H1 (cell line): ENCODE measurements around the gene ATP13A2. TPM values are rescaled to one million over a fixed set of nuclear protein-coding genes. Genes with fewer than 3 reads are reported as not detected.

Experiments
- CBX8 ChIP-seq: fragments of 300-800, 300-1000 bp; sonication (generic); IDR thresholded peaks from 2 replicates; pipeline ENCODE4 v1.7.1; 2016; ENCODE audit warnings: low read depth, low read length, borderline replicate concordance
- CREB1 ChIP-seq: IDR thresholded peaks from 2 replicates; pipeline ENCODE4 v1.6.1; 2012; ENCODE audit warnings: inconsistent platforms
- HDAC2 ChIP-seq, 2 experiments: fragments of 300-600 bp in 1 of 2; sonication (generic) in 1 of 2; IDR thresholded peaks; 2 replicates each; pipeline ENCODE4 v1.6.1; 2011 to 2012; ENCODE audit warnings: low read depth in 2 of 2, low read length in 2 of 2, mild to moderate bottlenecking in 2 of 2, moderate library complexity in 2 of 2, borderline replicate concordance in 1 of 2, inconsistent platforms in 1 of 2
- NRF1 ChIP-seq: IDR thresholded peaks from 2 replicates; pipeline ENCODE4 v1.6.1; 2011; ENCODE audit warnings: mild to moderate bottlenecking, low read depth, low read length, improper control_type of control experiment
- SAP30 ChIP-seq: fragments of 300-600 bp; sonication (generic); IDR thresholded peaks from 2 replicates; pipeline ENCODE4 v1.7.1; 2012; ENCODE audit warnings: low read length, moderate library complexity, mild to moderate bottlenecking, inconsistent platforms; ENCODE audit not compliant: insufficient read depth, insufficient replicate concordance
- polyA plus RNA-seq, 7 experiments: library from polyadenylated mRNA; depleted of rRNA in 3 of 7; stranded (reverse) in 5 of 7; unstranded in 2 of 7; fragments of >200 nt in 5 of 7; fragments of 200-250 nt in 2 of 7; gene quantifications; 1 replicate in 5 of 7; 2 replicates in 1 of 7; 4 replicates in 1 of 7; pipeline versions ENCODE4 v1.2.1 to v1.2.3, GENCODE V29; 2011 to 2013; ENCODE audit warnings: missing spikeins in 2 of 7, mixed read lengths in 2 of 7
- total RNA-seq: library from RNA; stranded (reverse); fragmentation: NEBNext Ultra II Directional; extraction: Animal tissue kit (Norgen Biotek cat#: 25700); gene quantifications from 2 replicates; pipeline ENCODE4 v1.2.1, GENCODE V29; 2021
- TF ChIP-seq, protein P1 (sequence below): fragments of 300-600 bp; sonication (generic); IDR thresholded peaks from 2 replicates; pipeline ENCODE4 v1.7.1; 2012; ENCODE audit warnings: low read length, moderate library complexity, mild to moderate bottlenecking, inconsistent platforms; ENCODE audit not compliant: insufficient replicate concordance

The ATP13A2 gene
- total and polyA plus RNA-seq, 2 of the 8 experiments (the other 6 are each of a cell fraction or from before 2014, with no cell fraction given): 82.1 to 83.6 TPM

DNA sequence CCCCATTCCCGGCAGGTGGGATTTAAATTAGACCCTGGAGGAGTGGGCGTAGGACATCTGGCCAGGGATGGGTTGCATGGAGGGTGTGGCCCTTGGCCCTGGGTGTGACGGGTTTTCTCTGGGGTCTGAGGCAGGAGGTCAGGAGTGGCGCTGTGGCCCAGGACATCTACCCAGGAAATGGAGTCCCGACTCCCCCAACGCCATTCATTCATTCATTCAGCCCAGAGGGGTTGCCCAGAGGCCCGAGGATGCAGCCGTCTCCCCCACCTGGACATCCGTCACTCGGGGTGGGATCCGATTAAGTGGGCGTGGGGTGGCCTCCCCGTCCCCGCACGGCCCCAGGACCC, 663 bp downstream of the ATP13A2 start (continued):
- TF ChIP-seq, protein P1, sequence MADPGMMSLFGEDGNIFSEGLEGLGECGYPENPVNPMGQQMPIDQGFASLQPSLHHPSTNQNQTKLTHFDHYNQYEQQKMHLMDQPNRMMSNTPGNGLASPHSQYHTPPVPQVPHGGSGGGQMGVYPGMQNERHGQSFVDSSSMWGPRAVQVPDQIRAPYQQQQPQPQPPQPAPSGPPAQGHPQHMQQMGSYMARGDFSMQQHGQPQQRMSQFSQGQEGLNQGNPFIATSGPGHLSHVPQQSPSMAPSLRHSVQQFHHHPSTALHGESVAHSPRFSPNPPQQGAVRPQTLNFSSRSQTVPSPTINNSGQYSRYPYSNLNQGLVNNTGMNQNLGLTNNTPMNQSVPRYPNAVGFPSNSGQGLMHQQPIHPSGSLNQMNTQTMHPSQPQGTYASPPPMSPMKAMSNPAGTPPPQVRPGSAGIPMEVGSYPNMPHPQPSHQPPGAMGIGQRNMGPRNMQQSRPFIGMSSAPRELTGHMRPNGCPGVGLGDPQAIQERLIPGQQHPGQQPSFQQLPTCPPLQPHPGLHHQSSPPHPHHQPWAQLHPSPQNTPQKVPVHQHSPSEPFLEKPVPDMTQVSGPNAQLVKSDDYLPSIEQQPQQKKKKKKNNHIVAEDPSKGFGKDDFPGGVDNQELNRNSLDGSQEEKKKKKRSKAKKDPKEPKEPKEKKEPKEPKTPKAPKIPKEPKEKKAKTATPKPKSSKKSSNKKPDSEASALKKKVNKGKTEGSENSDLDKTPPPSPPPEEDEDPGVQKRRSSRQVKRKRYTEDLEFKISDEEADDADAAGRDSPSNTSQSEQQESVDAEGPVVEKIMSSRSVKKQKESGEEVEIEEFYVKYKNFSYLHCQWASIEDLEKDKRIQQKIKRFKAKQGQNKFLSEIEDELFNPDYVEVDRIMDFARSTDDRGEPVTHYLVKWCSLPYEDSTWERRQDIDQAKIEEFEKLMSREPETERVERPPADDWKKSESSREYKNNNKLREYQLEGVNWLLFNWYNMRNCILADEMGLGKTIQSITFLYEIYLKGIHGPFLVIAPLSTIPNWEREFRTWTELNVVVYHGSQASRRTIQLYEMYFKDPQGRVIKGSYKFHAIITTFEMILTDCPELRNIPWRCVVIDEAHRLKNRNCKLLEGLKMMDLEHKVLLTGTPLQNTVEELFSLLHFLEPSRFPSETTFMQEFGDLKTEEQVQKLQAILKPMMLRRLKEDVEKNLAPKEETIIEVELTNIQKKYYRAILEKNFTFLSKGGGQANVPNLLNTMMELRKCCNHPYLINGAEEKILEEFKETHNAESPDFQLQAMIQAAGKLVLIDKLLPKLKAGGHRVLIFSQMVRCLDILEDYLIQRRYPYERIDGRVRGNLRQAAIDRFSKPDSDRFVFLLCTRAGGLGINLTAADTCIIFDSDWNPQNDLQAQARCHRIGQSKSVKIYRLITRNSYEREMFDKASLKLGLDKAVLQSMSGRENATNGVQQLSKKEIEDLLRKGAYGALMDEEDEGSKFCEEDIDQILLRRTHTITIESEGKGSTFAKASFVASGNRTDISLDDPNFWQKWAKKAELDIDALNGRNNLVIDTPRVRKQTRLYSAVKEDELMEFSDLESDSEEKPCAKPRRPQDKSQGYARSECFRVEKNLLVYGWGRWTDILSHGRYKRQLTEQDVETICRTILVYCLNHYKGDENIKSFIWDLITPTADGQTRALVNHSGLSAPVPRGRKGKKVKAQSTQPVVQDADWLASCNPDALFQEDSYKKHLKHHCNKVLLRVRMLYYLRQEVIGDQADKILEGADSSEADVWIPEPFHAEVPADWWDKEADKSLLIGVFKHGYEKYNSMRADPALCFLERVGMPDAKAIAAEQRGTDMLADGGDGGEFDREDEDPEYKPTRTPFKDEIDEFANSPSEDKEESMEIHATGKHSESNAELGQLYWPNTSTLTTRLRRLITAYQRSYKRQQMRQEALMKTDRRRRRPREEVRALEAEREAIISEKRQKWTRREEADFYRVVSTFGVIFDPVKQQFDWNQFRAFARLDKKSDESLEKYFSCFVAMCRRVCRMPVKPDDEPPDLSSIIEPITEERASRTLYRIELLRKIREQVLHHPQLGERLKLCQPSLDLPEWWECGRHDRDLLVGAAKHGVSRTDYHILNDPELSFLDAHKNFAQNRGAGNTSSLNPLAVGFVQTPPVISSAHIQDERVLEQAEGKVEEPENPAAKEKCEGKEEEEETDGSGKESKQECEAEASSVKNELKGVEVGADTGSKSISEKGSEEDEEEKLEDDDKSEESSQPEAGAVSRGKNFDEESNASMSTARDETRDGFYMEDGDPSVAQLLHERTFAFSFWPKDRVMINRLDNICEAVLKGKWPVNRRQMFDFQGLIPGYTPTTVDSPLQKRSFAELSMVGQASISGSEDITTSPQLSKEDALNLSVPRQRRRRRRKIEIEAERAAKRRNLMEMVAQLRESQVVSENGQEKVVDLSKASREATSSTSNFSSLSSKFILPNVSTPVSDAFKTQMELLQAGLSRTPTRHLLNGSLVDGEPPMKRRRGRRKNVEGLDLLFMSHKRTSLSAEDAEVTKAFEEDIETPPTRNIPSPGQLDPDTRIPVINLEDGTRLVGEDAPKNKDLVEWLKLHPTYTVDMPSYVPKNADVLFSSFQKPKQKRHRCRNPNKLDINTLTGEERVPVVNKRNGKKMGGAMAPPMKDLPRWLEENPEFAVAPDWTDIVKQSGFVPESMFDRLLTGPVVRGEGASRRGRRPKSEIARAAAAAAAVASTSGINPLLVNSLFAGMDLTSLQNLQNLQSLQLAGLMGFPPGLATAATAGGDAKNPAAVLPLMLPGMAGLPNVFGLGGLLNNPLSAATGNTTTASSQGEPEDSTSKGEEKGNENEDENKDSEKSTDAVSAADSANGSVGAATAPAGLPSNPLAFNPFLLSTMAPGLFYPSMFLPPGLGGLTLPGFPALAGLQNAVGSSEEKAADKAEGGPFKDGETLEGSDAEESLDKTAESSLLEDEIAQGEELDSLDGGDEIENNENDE: no peak
- 0 out of 4 replicates have a peak, but pooled peaks of 1 of the 2 experiments have one; percentile 25 for TF ChIP-seq HDAC2 (IDR thresholded peaks at IDR 0.05; ENCODE audit: borderline replicate concordance in 1 of 2, low read depth in 2 of 2, low read length in 2 of 2)
- no peak for TF ChIP-seq CBX8
- no peak for TF ChIP-seq NRF1
- TF ChIP-seq CREB1: no peak
- peak; percentile 27 for TF ChIP-seq SAP30
